OCI-LY1 (cell line): ENCODE measurements around the gene PAK5.

Experiments
- EZH2 ChIP-seq: fragments of 200-600 bp; sonication (generic), shearing (Covaris generic); IDR thresholded peaks from 2 replicates; pipeline ENCODE4 v1.8.0; 2017; ENCODE audit warnings: borderline replicate concordance, mixed run types, mild to moderate bottlenecking, antibody characterized with exemption, low read length, moderate library complexity, mixed read lengths
- TF ChIP-seq, protein P1 (sequence below): fragments of 200-600 bp; sonication (generic), shearing (Covaris generic); IDR thresholded peaks from 2 replicates; pipeline ENCODE4 v1.5.1; 2017; ENCODE audit warnings: mild to moderate bottlenecking, antibody characterized with exemption, low read length, moderate library complexity, mixed read lengths

- TF ChIP-seq, protein P1, sequence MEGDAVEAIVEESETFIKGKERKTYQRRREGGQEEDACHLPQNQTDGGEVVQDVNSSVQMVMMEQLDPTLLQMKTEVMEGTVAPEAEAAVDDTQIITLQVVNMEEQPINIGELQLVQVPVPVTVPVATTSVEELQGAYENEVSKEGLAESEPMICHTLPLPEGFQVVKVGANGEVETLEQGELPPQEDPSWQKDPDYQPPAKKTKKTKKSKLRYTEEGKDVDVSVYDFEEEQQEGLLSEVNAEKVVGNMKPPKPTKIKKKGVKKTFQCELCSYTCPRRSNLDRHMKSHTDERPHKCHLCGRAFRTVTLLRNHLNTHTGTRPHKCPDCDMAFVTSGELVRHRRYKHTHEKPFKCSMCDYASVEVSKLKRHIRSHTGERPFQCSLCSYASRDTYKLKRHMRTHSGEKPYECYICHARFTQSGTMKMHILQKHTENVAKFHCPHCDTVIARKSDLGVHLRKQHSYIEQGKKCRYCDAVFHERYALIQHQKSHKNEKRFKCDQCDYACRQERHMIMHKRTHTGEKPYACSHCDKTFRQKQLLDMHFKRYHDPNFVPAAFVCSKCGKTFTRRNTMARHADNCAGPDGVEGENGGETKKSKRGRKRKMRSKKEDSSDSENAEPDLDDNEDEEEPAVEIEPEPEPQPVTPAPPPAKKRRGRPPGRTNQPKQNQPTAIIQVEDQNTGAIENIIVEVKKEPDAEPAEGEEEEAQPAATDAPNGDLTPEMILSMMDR = no peak
- no peak for TF ChIP-seq EZH2
These were observed 152.0 kb downstream of the PAK5 start for GRCh38 chr20:9686866-9687265.
